Mesenchymal stem cell (in vitro differentiated cells and primary cell): ENCODE data around the gene ASL.
"Not testable (repeated sequence)": the region's sequence is repeated elsewhere in the genome, so short reads cannot be mapped to it uniquely, and the experiment has no call there.

Experiments
- DNase-seq: peaks from one replicate; pipeline ENCODE4 v3.0.0-alpha.2; 2013
- H2AFZ ChIP-seq: one replicate; pipeline ENCODE4 v1.6.1; 2013; ENCODE audit warnings: low read depth, mild to moderate bottlenecking, control low read depth, inconsistent platforms, low read length, moderate library complexity
- H2AK5ac ChIP-seq: 2 replicates; pipeline ENCODE4 v1.6.1; 2013; ENCODE audit warnings: low read length, moderate library complexity, mild to moderate bottlenecking, inconsistent platforms; ENCODE audit not compliant: severe bottlenecking
- H2BK120ac ChIP-seq: one replicate; pipeline ENCODE4 v1.6.1; 2013; ENCODE audit warnings: low read depth, mild to moderate bottlenecking, inconsistent platforms, low read length, moderate library complexity
- H2BK12ac ChIP-seq, 2 experiments: one replicate each; pipeline ENCODE4 v1.6.1; 2013; ENCODE audit warnings: inconsistent platforms in 2 of 2, low read length in 2 of 2, mild to moderate bottlenecking in 2 of 2, moderate library complexity in 2 of 2, control low read depth in 1 of 2
- H2BK15ac ChIP-seq: one replicate; pipeline ENCODE4 v1.6.1; 2013; ENCODE audit warnings: mild to moderate bottlenecking, low read depth, inconsistent platforms; ENCODE audit not compliant: poor library complexity, severe bottlenecking
- H2BK5ac ChIP-seq: 2 replicates; pipeline ENCODE4 v1.6.1; 2013; ENCODE audit warnings: low read depth, mild to moderate bottlenecking, low read length, control low read depth, inconsistent platforms; ENCODE audit not compliant: poor library complexity, severe bottlenecking
- H3K14ac ChIP-seq, 2 experiments: one replicate each; pipeline ENCODE4 v1.6.1; 2013; ENCODE audit warnings: inconsistent platforms in 2 of 2, low read length in 2 of 2, control low read depth in 1 of 2, mild to moderate bottlenecking in 1 of 2, moderate library complexity in 1 of 2
- H3K18ac ChIP-seq, 2 experiments: one replicate each; pipeline ENCODE4 v1.6.1; 2013; ENCODE audit warnings: inconsistent platforms in 2 of 2, low read length in 2 of 2, control low read depth in 1 of 2, low read depth in 1 of 2, mild to moderate bottlenecking in 1 of 2
- H3K23ac ChIP-seq, 2 experiments: one replicate each; pipeline ENCODE4 v1.6.1; 2013; ENCODE audit warnings: inconsistent platforms in 2 of 2, low read length in 2 of 2, mild to moderate bottlenecking in 2 of 2, moderate library complexity in 2 of 2, control low read depth in 1 of 2
- H3K27ac ChIP-seq: 2 replicates; pipeline ENCODE4 v1.5.1; 2013; ENCODE audit warnings: mild to moderate bottlenecking, moderate library complexity, low read length, control low read depth, inconsistent platforms; ENCODE audit not compliant: poor library complexity, severe bottlenecking
- H3K27me3 ChIP-seq, 2 experiments: 2 replicates each; pipeline versions ENCODE4 v1.6.1 to v1.7.0; 2013; ENCODE audit warnings: low read length in 2 of 2, mild to moderate bottlenecking in 2 of 2, moderate library complexity in 2 of 2, control low read depth in 1 of 2, inconsistent platforms in 1 of 2; ENCODE audit not compliant: control insufficient read depth in 1 of 2, insufficient read depth in 1 of 2
- H3K36me3 ChIP-seq, 2 experiments: 2 replicates each; pipeline versions ENCODE4 v1.6.1 to v1.7.0; 2013; ENCODE audit warnings: low read length in 2 of 2, control low read depth in 1 of 2, inconsistent platforms in 1 of 2, low read depth in 1 of 2, mild to moderate bottlenecking in 1 of 2; ENCODE audit not compliant: insufficient read depth in 2 of 2, control insufficient read depth in 1 of 2
- H3K4ac ChIP-seq, 2 experiments: one replicate each; pipeline ENCODE4 v1.6.1; 2013; ENCODE audit warnings: inconsistent platforms in 2 of 2, low read length in 2 of 2, mild to moderate bottlenecking in 2 of 2, moderate library complexity in 2 of 2, control low read depth in 1 of 2, low read depth in 1 of 2
- H3K4me1 ChIP-seq: 2 replicates; pipeline ENCODE4 v1.6.1; 2013; ENCODE audit warnings: low read depth, low read length, control low read depth; ENCODE audit not compliant: control insufficient read depth, insufficient read depth
- H3K4me2 ChIP-seq: 2 replicates; pipeline ENCODE4 v1.6.1; 2013; ENCODE audit warnings: low read length, mild to moderate bottlenecking, inconsistent platforms; ENCODE audit not compliant: poor library complexity, severe bottlenecking
- H3K4me3 ChIP-seq, 2 experiments: 2 replicates each; pipeline versions ENCODE4 v1.5.1 to v1.7.0; 2013; ENCODE audit warnings: low read length in 2 of 2, mild to moderate bottlenecking in 2 of 2, control low read depth in 1 of 2, low read depth in 1 of 2; ENCODE audit not compliant: insufficient read depth in 1 of 2
- H3K79me1 ChIP-seq: replicated peaks from 2 replicates; pipeline ENCODE4 v1.6.1; 2013; ENCODE audit warnings: mild to moderate bottlenecking, control low read depth, low read length, inconsistent platforms; ENCODE audit not compliant: poor library complexity, severe bottlenecking
- H3K9ac ChIP-seq: 2 replicates; pipeline ENCODE4 v1.7.0; 2013; ENCODE audit warnings: mild to moderate bottlenecking, low read length, moderate library complexity
- H3K9me3 ChIP-seq: 2 replicates; pipeline ENCODE4 v1.7.0; 2013; ENCODE audit warnings: mild to moderate bottlenecking, low read length; ENCODE audit not compliant: control insufficient read depth
- H4K8ac ChIP-seq: one replicate; pipeline ENCODE4 v1.6.1; 2013; ENCODE audit warnings: inconsistent platforms, mild to moderate bottlenecking, low read length, moderate library complexity
- H4K91ac ChIP-seq: one replicate; pipeline ENCODE4 v1.6.1; 2013; ENCODE audit warnings: mild to moderate bottlenecking, low read length, inconsistent platforms
- WGBS: methylation state at CpG from one replicate; pipeline ENCODE4 v1.1.7; 2013; ENCODE audit warnings: mixed read lengths; 5-methylcytosine and 5-hydroxymethylcytosine counted together

Gene ASL

GRCh38 chr7:66102168-66102567 lies 26.5 kb downstream of the ASL start:
- 99% methylated on average over 6 of the region's 6 CpGs for WGBS
- H3K4me2 ChIP-seq, H3K14ac ChIP-seq, H3K79me1 ChIP-seq, H3K9me3 ChIP-seq, H2BK120ac ChIP-seq, H3K27me3 ChIP-seq, H4K91ac ChIP-seq, H2BK15ac ChIP-seq, H2BK5ac ChIP-seq, H2BK12ac ChIP-seq, H3K4me3 ChIP-seq, H3K9ac ChIP-seq, H3K4ac ChIP-seq, H3K36me3 ChIP-seq, H4K8ac ChIP-seq, H3K27ac ChIP-seq, H3K23ac ChIP-seq, DNase-seq, H3K4me1 ChIP-seq, H2AK5ac ChIP-seq, H2AFZ ChIP-seq, H3K18ac ChIP-seq: not testable (repeated sequence)

GRCh38 chr7:66103994-66104393 lies 28.4 kb downstream of the ASL start:
- H3K14ac ChIP-seq, H2BK120ac ChIP-seq, H3K23ac ChIP-seq, H3K4ac ChIP-seq, H2BK12ac ChIP-seq, H2BK15ac ChIP-seq, H2BK5ac ChIP-seq, H2AFZ ChIP-seq, H4K8ac ChIP-seq, H3K4me1 ChIP-seq, H4K91ac ChIP-seq, H3K27ac ChIP-seq, H3K4me3 ChIP-seq, H3K79me1 ChIP-seq, H3K9me3 ChIP-seq, H3K27me3 ChIP-seq, H3K9ac ChIP-seq, DNase-seq, H2AK5ac ChIP-seq, H3K36me3 ChIP-seq, H3K18ac ChIP-seq, H3K4me2 ChIP-seq: not testable (repeated sequence)
- 100% methylated on average over 2 of the region's 3 CpGs for WGBS

- H2BK12ac ChIP-seq, result no peak overlapping the region
- H2AFZ ChIP-seq, result no peak overlapping the region
- no peak overlapping the region for H3K4ac ChIP-seq
- H3K79me1 ChIP-seq, result no peaks in the 10 kb centered on the region
- no peak overlapping the region for H4K91ac ChIP-seq
- no peak overlapping the region for H3K23ac ChIP-seq
- H3K27ac ChIP-seq, result no peak overlapping the region
- H2BK5ac ChIP-seq, result no peak overlapping the region
- H2BK120ac ChIP-seq, result no peak overlapping the region
- no peak overlapping the region for H3K9ac ChIP-seq
- no peak overlapping the region for H2BK15ac ChIP-seq
- H3K4me3 ChIP-seq, result no peak overlapping the region
- H3K4me1 ChIP-seq, result peaks cover 3% of the 10 kb centered on the region
- no peak overlapping the region for H4K8ac ChIP-seq
- no peak overlapping the region for H2AK5ac ChIP-seq
- 98% methylated on average over 4 of the region's 5 CpGs for WGBS
- H3K4me2 ChIP-seq, result no peak overlapping the region
- H3K27me3 ChIP-seq, result no peaks in the 10 kb centered on the region
- no peak overlapping the region for H3K18ac ChIP-seq
- H3K14ac ChIP-seq, result no peak overlapping the region
- DNase-seq, result no peak
- no peaks in the 10 kb centered on the region for H3K36me3 ChIP-seq
- no peaks in the 10 kb centered on the region for H3K9me3 ChIP-seq
Observed at GRCh38 chr7:66105263-66105748, 29.7 kb downstream of the ASL start.

- not testable (repeated sequence) for H2BK15ac ChIP-seq, H3K9ac ChIP-seq, H4K91ac ChIP-seq, H4K8ac ChIP-seq, H3K27me3 ChIP-seq, H3K4me3 ChIP-seq, H2BK120ac ChIP-seq, H3K36me3 ChIP-seq, H3K27ac ChIP-seq, H2AK5ac ChIP-seq, H2AFZ ChIP-seq, H3K18ac ChIP-seq, H3K79me1 ChIP-seq, H3K14ac ChIP-seq, H2BK5ac ChIP-seq, H3K4me2 ChIP-seq, H3K23ac ChIP-seq, H3K4me1 ChIP-seq, H3K4ac ChIP-seq, DNase-seq, H3K9me3 ChIP-seq
- H2BK12ac ChIP-seq, result peak overlapping the region in 1 of 2 experiments; percentile 5
- WGBS, result 98% methylated on average over 3 of the region's 5 CpGs
Observed at GRCh38 chr7:66108410-66108809, 32.8 kb downstream of the ASL start.
